GM21423 (cell line): ENCODE data around the gene SOCS3.

ENCODE experiments used
- ATAC-seq: cut with Tn5 transposase; IDR thresholded peaks from one replicate; pipeline ENCODE4 v1.9.1; 2021; ENCODE audit warnings: mild to moderate bottlenecking, moderate library complexity; ENCODE audit not compliant: unreplicated experiment

The SOCS3 gene

GRCh38 chr17:78368854-78369495 is 9.1 kb upstream of the SOCS3 start:
- no peak for ATAC-seq

GRCh38 chr17:78368348-78368747 is 8.5 kb upstream of the SOCS3 start:
- ATAC-seq = no peak

GRCh38 chr17:78367193-78367592 is 7.3 kb upstream of the SOCS3 start:
- no peak for ATAC-seq

GRCh38 chr17:78366109-78366848 is 6.4 kb upstream of the SOCS3 start:
- peak; percentile 45 for ATAC-seq

DNA sequence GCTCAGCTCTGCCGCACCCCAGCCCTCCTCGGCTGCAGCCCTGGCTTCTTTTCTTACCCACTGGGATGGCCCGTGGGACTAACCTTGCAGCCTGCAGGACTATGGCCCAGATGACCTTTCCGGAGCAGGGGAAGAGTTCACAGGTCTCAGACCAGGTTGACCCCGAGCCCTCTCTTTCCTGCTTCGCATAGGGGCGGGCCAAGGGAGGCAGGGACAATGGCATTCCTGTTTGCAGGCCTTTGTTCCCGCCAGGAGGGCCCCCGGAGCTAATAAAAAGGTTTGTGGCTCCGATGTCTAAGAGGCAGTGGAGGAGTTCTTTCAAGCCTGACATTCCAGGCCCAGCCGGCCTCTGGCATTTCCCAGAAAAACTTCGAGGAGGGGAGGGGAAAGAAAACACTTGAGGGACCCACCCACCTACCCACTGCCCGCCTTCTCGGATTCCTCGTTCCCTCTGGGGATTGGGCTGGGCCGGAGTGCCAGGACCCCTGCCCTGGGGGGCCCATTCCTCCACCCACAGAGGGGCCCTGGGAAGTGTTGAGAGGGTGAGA is 5.8 kb upstream of the SOCS3 start:
- ATAC-seq = no peak

- no peak for ATAC-seq
Observed at GRCh38 chr17:78364436-78365281, 4.8 kb upstream of the SOCS3 start.

GRCh38 chr17:78362671-78363070 is 2.8 kb upstream of the SOCS3 start:
- ATAC-seq = no peak

DNA sequence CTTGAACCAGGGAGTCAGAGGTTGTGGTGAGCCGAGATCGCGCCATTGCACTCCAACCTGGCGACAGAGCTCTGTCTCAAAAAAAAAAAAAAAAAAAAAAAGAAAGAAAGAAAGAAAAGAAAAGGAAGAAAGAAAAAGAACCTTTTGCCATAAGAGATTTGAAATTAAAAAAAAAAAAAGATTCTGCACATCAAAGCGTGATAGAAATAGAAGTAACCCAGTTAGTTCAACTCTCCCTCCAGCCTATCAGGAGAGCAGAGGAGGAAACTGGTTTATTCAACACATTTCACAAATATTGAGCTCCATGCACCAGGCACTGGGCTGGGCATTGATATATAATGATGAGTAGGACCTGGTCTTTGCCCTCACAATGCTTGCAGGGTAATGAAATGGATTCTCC is 2.4 kb upstream of the SOCS3 start:
- no peak for ATAC-seq

GRCh38 chr17:78361225-78361701 is 1.4 kb upstream of the SOCS3 start:
- ATAC-seq = no peak

- peak; percentile 19 for ATAC-seq
Observed at GRCh38 chr17:78360371-78361224, 721 bp upstream of the SOCS3 start.

DNA sequence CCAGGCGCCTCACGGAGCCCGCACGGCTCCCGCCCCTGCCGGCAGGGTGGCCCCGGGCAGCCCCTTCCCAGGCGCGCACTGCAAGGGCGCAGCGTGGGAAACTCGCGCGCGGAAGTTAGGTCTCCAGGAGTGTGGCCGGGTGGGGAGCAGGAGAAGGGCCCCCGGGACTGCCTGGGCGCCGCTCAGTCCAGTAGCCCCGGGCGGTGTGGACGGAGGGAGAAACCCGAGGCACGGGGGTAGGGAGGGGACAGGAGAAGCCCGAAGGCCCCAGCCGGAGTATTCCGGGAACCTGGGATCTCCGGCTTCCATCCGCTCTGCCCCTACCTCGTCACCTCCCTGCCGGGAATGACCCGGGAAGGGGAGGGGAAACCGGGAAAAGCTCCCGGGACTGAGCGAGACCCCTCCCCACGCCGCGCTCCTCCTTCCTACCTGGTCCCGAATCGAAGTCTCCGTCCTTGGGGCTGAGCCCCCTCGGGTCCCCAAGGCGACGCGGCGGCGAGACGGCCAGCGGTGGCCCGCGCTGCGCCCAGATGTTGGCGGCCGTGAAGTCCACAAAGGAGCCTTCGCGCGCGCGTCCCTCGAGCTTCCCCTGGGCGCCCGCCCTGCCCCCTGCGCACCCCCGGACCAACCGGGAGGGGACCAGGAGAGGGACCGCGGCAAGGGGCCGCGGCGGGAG is 418 bp downstream of the SOCS3 start:
- no peak for ATAC-seq

- no peak for ATAC-seq
Observed at GRCh38 chr17:78358538-78359320, 1.1 kb downstream of the SOCS3 start.

GRCh38 chr17:78357672-78358537 is 2.0 kb downstream of the SOCS3 start:
- no peak for ATAC-seq

- no peak for ATAC-seq
Observed at GRCh38 chr17:78357177-78357586, 2.7 kb downstream of the SOCS3 start.

DNA sequence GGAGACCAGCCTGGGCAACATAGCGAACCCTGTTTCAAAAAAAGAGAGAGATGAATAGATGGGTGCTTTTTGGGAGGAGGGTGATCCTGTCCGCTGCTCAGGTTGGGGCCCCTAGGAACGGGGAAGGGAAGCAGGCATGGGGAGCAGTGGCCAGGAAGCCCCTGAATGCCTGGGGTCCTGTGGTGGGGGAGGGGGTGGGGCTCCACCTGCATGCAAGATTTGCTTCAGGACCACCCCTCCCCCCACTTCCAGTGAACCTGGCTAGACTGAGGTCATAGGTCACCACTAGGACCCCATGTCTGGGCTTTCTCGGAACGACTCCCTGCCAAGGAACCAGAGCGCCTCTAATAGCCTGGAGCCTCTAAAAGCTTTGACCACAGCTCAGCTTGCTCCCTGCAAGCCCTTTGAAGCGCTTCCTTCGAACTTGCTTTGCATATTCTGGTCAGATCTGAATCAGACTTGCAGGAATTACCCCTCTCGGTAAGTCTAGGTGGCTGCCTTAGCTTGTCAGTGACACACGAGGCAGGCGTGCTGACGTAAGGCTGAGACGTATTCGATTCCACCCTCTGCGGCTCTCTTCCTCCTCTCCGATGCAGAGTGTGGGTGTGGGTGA is 3.7 kb downstream of the SOCS3 start:
- ATAC-seq = peak; percentile 55

DNA sequence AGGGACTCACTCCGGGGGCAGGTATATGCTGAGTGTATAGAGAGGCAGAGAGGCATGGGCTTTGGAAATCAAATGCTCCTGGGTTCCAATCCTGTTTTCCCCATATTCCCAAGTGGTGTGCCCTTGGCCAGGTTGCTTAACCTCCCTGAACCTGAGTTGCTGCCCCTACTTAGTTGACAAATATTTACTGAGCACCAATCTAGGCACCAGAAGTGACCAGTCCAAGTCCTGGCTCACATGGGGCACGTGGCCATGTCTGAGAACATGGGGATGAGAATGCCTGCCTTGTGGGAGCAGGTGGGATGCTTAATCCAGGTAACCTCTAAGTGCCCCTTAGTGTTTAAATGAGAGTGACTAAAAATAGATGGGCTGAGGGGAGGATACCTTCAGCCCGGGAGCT is 4.2 kb downstream of the SOCS3 start:
- no peak for ATAC-seq

DNA sequence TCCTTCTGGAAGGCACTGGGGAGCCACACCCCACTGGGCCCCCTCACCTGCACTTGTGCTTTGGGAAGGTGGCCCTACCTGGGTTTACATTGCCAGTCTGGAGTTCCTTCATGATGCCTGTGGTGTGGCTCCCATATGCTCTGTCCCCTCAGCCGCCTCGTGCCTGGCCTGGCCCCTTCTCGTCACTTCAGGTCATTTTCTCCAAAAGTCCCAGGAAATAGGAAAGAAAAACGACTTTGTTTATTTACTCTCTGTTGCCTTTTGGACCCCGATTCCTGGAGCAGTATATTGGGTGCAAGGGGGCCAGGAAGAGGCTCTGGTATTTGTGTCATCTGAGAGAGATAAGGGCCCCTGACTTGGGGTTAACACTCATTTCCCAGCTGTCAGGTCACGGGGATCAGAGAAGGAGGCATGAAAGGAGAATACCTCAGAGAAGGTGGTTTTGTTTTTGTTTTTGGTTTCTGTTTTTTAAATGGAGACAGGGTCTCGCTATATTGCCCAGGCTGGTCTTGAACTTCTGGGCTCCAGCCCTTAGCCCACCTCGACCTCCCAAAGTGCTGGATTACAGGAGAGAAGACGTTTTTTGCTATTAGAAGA is 4.7 kb downstream of the SOCS3 start:
- no peak for ATAC-seq
